Measurements from ENCODE around the gene PAWR. TPM values are rescaled to one million over a fixed set of nuclear protein-coding genes. Genes with fewer than 3 reads are reported as not detected.

PAWR gene
- total RNA-seq, 1 donor from 2014 or later: 127 TPM

GRCh38 chr12:79677672-79678071 lies 13.1 kb downstream of the PAWR start:
- no peak for DNase-seq (ENCODE audit: low spot score)
- no peak for TF ChIP-seq CTCF (IDR thresholded peaks at IDR 0.05)
- H3K4me1 Mint-ChIP-seq (ENCODE audit: low read depth): peaks cover 75% of the 10 kb centered on the region
- H3K4me3 Mint-ChIP-seq (ENCODE audit: unreplicated experiment): no peak overlapping the region
- H3K27ac Mint-ChIP-seq (ENCODE audit: unreplicated experiment): no peak overlapping the region
- H3K36me3 Mint-ChIP-seq (ENCODE audit: low read depth): peaks cover 4% of the 10 kb centered on the region
- no peaks in the 10 kb centered on the region for H3K27me3 Mint-ChIP-seq (ENCODE audit: low read depth)
- H3K9me3 Mint-ChIP-seq (ENCODE audit: low read depth): peaks cover 8% of the 10 kb centered on the region

GRCh38 chr12:79676579-79676978 lies 14.2 kb downstream of the PAWR start:
- peaks cover 72% of the 10 kb centered on the region for H3K4me1 Mint-ChIP-seq (ENCODE audit: low read depth)
- no peaks in the 10 kb centered on the region for H3K27me3 Mint-ChIP-seq (ENCODE audit: low read depth)
- no peak overlapping the region for H3K4me3 Mint-ChIP-seq (ENCODE audit: unreplicated experiment)
- H3K27ac Mint-ChIP-seq (ENCODE audit: unreplicated experiment): peak overlapping the region; percentile 42
- DNase-seq (ENCODE audit: low spot score): no peak
- peaks cover 4% of the 10 kb centered on the region for H3K36me3 Mint-ChIP-seq (ENCODE audit: low read depth)
- TF ChIP-seq CTCF (IDR thresholded peaks at IDR 0.05): no peak
- H3K9me3 Mint-ChIP-seq (ENCODE audit: low read depth): peaks cover 8% of the 10 kb centered on the region

- no peak for TF ChIP-seq CTCF (IDR thresholded peaks at IDR 0.05)
- no peaks in the 10 kb centered on the region for H3K27me3 Mint-ChIP-seq (ENCODE audit: low read depth)
- peaks cover 8% of the 10 kb centered on the region for H3K9me3 Mint-ChIP-seq (ENCODE audit: low read depth)
- peaks cover 3% of the 10 kb centered on the region for H3K36me3 Mint-ChIP-seq (ENCODE audit: low read depth)
- DNase-seq (ENCODE audit: low spot score): no peak
- peaks cover 61% of the 10 kb centered on the region for H3K4me1 Mint-ChIP-seq (ENCODE audit: low read depth)
- H3K27ac Mint-ChIP-seq (ENCODE audit: unreplicated experiment): peak overlapping the region; percentile 55
- H3K4me3 Mint-ChIP-seq (ENCODE audit: unreplicated experiment): no peak overlapping the region
These were observed 16.1 kb downstream of the PAWR start for GRCh38 chr12:79674629-79675028.

- no peak for TF ChIP-seq CTCF (IDR thresholded peaks at IDR 0.05)
- peak overlapping the region; percentile 70 for H3K27ac Mint-ChIP-seq (ENCODE audit: unreplicated experiment)
These were observed 17.4 kb downstream of the PAWR start for GRCh38 chr12:79673354-79673753.

GRCh38 chr12:79668113-79668512 lies 22.7 kb downstream of the PAWR start:
- no peaks in the 10 kb centered on the region for H3K9me3 Mint-ChIP-seq (ENCODE audit: low read depth)
- H3K4me1 Mint-ChIP-seq (ENCODE audit: low read depth): peaks cover 52% of the 10 kb centered on the region
- H3K27ac Mint-ChIP-seq (ENCODE audit: unreplicated experiment): no peak overlapping the region
- no peak for DNase-seq (ENCODE audit: low spot score)
- no peak for TF ChIP-seq CTCF (IDR thresholded peaks at IDR 0.05)
- peaks cover 6% of the 10 kb centered on the region for H3K36me3 Mint-ChIP-seq (ENCODE audit: low read depth)
- H3K4me3 Mint-ChIP-seq (ENCODE audit: unreplicated experiment): no peak overlapping the region
- H3K27me3 Mint-ChIP-seq (ENCODE audit: low read depth): no peaks in the 10 kb centered on the region

More at GRCh38 chr12:79673354-79673753, 17.4 kb downstream of the PAWR start:
- no peak for DNase-seq (ENCODE audit: low spot score)
- peaks cover 3% of the 10 kb centered on the region for H3K36me3 Mint-ChIP-seq (ENCODE audit: low read depth)
- peaks cover 61% of the 10 kb centered on the region for H3K4me1 Mint-ChIP-seq (ENCODE audit: low read depth)
- peaks cover 8% of the 10 kb centered on the region for H3K9me3 Mint-ChIP-seq (ENCODE audit: low read depth)
- H3K4me3 Mint-ChIP-seq (ENCODE audit: unreplicated experiment): no peak overlapping the region
- H3K27me3 Mint-ChIP-seq (ENCODE audit: low read depth): no peaks in the 10 kb centered on the region

All from chondrocyte (in vitro differentiated cells).